AG10803 (cell line): ENCODE measurements around the gene APLF.
A peak's percentile ranks its signal among the peaks of the same experiment; 100 is the strongest.

Source experiments
- DNase-seq: peaks from one replicate; pipeline ENCODE4 v3.0.0; 2010; ENCODE audit warnings: low read depth
- H3K4me3 ChIP-seq: 2 replicates; pipeline ENCODE4 v1.5.1; 2011; ENCODE audit warnings: mild to moderate bottlenecking, low read length, control low read depth
- TF ChIP-seq, protein P1 (sequence below): conservative IDR thresholded peaks from 2 replicates; pipeline ENCODE4 v1.5.1; 2011; ENCODE audit warnings: mild to moderate bottlenecking, low read length, control low read depth, inconsistent platforms

Gene APLF

DNA sequence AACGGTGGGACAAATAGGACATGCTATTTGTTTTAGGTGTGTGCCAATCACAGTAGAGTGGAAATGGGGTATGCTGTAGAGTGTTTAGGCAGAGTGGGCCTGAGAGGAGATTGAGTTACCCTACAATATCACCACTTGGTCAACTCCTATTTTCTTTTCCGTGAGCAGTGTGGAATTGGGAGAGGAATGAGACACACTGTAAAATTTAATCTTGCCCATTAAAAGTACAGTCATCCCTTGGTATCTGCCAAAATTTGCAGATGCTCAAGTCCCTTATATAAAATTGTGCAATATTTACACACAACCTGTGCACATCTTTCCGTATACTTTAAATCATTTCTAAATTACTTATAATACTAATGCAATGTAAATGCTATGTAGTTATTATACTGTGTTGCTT, 12.7 kb upstream of the APLF start:
- TF ChIP-seq, protein P1, sequence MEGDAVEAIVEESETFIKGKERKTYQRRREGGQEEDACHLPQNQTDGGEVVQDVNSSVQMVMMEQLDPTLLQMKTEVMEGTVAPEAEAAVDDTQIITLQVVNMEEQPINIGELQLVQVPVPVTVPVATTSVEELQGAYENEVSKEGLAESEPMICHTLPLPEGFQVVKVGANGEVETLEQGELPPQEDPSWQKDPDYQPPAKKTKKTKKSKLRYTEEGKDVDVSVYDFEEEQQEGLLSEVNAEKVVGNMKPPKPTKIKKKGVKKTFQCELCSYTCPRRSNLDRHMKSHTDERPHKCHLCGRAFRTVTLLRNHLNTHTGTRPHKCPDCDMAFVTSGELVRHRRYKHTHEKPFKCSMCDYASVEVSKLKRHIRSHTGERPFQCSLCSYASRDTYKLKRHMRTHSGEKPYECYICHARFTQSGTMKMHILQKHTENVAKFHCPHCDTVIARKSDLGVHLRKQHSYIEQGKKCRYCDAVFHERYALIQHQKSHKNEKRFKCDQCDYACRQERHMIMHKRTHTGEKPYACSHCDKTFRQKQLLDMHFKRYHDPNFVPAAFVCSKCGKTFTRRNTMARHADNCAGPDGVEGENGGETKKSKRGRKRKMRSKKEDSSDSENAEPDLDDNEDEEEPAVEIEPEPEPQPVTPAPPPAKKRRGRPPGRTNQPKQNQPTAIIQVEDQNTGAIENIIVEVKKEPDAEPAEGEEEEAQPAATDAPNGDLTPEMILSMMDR, result no peak
- no peak overlapping the region for H3K4me3 ChIP-seq

DNA sequence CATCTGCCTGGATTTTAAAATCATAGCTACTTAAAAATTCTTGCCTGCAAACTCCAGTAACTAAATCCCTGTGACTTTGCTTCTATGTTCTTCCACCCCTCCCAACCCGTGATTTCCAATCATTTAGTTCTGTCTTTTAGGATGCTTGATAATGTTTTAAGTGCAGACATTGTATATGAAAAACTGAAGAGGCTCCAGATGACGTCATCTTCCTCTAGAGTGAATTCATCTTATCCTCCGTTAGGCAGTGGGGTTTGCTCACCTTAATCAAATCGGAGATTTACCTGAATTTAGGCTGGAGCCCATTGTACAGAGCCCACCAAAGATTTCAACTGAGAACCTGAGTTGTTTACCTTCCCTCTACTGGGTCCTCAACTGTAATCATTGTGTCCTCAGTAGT, 11.2 kb upstream of the APLF start:
- H3K4me3 ChIP-seq, result no peak overlapping the region
- TF ChIP-seq, protein P1, result no peak
- DNase-seq, result no peak

More for the DNA sequence above, 12.7 kb upstream of the APLF start:
- DNase-seq, result no peak

DNA sequence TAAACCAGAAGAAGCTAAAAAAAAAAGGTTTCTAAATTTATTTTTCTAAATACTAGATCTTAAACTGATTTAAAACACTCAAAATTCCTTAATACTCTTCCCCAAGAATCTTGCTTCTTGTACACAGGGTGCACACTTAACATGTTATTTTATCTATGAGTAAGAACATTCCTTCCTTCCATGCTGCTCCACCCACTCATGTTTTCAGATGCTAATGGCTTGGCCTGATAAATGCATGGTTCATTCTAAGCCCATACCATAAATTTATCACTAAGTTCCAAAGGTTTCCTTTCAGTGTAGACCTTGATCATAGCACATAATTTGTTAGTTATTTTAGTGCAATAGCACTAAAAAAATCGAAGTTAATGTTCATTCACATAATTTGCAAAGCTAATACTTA, 8.4 kb upstream of the APLF start:
- DNase-seq, result peak; percentile 31
- H3K4me3 ChIP-seq, result no peak overlapping the region
- TF ChIP-seq, protein P1, result no peak

DNA sequence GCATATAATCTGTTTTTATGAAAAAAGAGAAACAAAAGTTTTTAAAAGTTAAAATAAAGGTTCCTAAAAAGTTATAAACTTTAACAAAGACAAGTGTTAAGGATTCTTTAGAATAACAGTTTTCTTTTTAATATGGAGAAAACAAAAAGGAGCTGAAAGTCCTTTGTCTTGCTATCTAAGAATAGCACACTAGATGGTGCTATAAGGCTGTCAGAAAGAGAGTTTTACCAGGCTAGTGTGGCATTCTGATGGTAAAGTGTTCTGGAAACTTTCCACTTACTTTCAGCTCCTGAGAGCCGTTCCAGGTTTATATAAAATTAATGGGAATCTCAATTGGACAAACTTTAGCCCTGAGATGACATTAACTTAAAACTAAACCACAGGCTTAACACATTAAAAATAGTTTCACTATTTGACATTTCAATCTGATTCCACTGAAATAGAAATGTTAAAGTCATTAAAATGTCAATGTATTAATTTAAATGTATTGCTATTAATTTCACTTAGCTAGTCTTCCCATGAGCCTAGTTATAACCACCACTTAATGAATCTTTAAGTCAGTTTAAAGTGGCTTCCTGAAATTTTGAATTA, 4.0 kb upstream of the APLF start:
- peak; percentile 58 for DNase-seq
- no peak overlapping the region for H3K4me3 ChIP-seq

DNA sequence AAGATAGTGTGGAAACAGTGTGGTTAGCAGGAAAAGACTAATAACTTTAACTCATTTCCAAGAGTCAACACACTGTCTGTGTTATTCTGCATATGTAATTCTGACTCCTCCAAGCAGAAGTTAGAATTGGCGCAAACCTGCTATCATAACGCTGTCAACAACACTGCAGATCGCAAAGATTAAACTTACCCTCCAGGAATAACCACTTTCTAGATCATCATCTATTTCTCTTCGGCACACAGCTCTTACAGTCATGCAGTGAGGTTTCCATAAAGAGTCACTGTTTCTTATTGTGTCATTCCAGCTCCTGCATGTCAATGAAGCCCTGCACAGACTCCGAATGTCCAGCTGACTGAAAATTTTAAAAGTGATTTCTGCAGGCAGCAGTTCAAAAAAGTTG, 2.7 kb upstream of the APLF start:
- H3K4me3 ChIP-seq, result no peak overlapping the region
- DNase-seq, result no peak
- TF ChIP-seq, protein P1, result no peak

More for the DNA sequence above, 4.0 kb upstream of the APLF start:
- TF ChIP-seq, protein P1, result peak; percentile 86

DNA sequence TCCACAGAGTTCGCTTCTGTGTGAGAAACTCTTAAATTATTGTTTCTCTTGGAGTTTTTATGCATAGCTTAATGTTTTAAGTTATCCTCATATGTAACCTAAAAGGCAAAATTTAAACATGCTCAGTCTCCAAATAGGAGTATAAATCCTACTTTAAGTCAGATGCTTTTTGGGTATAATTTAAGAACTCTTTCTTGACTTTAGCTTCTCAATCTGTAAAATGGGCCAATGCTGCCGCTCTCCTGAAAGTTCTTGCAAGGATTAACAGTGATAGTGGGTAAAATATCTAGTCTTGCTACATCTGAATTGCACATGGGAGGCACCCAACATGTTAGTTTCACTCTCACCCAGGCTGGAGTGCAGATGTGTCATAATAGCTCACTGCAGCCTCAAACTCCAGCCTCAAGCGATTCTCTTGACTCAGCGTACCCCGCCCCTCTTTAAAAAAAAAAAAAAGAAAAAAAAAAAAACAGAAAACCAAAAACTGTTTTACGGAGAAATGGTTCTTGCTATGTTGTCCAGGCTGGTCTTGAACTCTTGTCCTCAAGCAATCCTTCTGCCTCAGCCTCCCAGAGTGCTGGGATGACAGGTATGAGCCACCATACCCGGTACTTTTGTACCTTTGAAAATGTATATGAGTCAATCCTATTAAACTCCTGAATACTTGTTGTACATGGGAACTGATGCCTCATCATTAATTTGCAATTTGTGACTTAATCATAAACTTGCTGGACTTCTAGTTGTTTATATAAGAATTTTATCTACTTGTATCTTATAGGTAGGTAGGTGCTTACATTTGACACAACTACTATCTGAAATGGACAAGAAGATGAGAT, 2.1 kb upstream of the APLF start:
- peak; percentile 68 for DNase-seq
- TF ChIP-seq, protein P1, result no peak
- H3K4me3 ChIP-seq, result no peak overlapping the region

DNA sequence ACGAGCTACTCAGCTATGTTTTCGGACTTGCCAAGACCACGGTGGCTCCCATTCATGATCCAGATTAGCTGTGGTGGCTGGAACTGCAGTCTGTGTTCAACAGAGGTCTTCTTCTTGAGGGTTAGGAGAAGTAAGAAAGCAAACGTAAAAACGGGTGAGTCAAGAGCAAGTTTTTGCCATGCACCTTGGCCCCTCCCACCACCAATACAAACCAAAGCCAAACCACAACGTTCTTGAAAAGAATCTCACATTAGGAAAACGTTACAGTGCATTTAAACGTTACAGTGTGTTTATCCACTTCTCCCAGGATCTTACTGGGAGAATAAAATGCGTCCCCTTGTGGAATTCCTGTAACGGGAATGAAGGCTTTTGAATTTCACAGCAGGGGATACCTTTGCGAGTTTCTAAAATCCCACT, 1.0 kb upstream of the APLF start:
- peak overlapping the region; percentile 95 for H3K4me3 ChIP-seq
- TF ChIP-seq, protein P1, result no peak; the same call in 1 of the 2 replicates
- DNase-seq, result peak; percentile 77
